Omental fat pad (tissue), 4 donors: ENCODE measurements around the gene ZNF22. TPM values are rescaled to one million over a fixed set of nuclear protein-coding genes. Genes with fewer than 3 reads are reported as not detected.
A peak's percentile ranks its signal among the peaks of the same experiment; 100 is the strongest.

Experiments used
- ATAC-seq: fragments of 150-250 bp; one replicate; pipeline ENCODE4 v1.9.1; 2016; ENCODE audit warnings: mild to moderate bottlenecking, moderate library complexity; ENCODE audit not compliant: low FRiP score
- DNase-seq: peaks from one replicate; pipeline ENCODE4 v3.0.0-alpha.2; 2019; ENCODE audit warnings: low spot score
- total RNA-seq, 4 donors: library from RNA; depleted of rRNA; stranded (reverse); fragments of >200 nt; gene quantifications; one replicate each; pipeline ENCODE4 v1.1.0, GENCODE V29; 2016
- TF ChIP-seq, protein P1 (sequence below), 3 donors: fragments of 450-650 bp; IDR thresholded peaks; one replicate each; pipeline ENCODE4 v1.5.1; 2016 to 2017; ENCODE audit warnings: antibody characterized with exemption in 3 of 3, mild to moderate bottlenecking in 3 of 3, moderate library complexity in 2 of 3

ZNF22 gene
- total RNA-seq, 4 donors from 2014 or later, result 25.9 to 51.7 (median 37.7) TPM

GRCh38 chr10:44974082-44974627 lies 26.6 kb upstream of the ZNF22 start:
- TF ChIP-seq, protein P1, sequence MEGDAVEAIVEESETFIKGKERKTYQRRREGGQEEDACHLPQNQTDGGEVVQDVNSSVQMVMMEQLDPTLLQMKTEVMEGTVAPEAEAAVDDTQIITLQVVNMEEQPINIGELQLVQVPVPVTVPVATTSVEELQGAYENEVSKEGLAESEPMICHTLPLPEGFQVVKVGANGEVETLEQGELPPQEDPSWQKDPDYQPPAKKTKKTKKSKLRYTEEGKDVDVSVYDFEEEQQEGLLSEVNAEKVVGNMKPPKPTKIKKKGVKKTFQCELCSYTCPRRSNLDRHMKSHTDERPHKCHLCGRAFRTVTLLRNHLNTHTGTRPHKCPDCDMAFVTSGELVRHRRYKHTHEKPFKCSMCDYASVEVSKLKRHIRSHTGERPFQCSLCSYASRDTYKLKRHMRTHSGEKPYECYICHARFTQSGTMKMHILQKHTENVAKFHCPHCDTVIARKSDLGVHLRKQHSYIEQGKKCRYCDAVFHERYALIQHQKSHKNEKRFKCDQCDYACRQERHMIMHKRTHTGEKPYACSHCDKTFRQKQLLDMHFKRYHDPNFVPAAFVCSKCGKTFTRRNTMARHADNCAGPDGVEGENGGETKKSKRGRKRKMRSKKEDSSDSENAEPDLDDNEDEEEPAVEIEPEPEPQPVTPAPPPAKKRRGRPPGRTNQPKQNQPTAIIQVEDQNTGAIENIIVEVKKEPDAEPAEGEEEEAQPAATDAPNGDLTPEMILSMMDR (IDR thresholded peaks at IDR 0.05), result no peak
- DNase-seq (no peak), ATAC-seq (no peak)

DNA sequence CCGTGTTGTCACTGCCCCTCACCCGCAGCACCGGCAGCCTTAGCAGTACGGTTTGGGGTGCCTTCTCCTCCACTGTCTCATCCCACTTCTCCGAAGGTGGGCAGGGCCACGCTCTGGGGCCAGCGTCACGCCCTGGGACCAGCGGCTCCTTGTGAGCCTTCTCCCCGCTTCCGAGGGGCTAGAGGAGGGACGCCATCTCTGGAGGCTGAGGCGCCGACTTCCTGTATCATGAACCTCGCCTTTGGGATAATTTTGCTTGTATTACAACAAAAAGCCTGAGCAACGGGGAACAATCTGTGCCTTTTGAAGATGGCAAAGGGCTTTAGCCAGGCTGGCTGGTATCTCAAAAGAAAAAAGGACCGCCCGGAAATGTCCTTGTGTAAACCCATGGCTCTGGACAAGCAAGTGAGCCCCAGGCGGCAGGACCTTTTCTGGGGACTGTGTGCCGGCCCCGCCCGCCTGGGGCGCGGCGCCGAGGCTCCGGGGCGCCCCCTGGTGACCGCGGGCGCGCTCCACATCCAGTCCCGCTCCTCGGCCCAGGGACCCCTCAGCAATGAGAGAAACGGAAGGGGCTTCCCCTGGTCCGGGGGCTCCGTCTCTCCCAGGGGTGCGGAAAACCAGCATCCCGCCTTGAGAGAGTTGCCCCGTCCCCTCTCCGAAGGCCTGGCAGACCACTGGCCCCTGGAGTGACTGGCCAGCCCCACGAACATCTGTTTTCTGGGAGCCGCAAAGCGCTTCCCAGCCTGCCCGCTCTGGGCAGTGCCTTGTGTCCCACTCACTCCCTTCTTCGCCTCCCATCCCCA lies 25.9 kb upstream of the ZNF22 start:
- ATAC-seq (peak; percentile 64), DNase-seq (no peak)

GRCh38 chr10:44975431-44976331 lies 25.0 kb upstream of the ZNF22 start:
- DNase-seq (no peak), ATAC-seq (no peak)
- TF ChIP-seq, protein P1 (IDR thresholded peaks at IDR 0.05), result no peak

More for the DNA sequence above, 25.9 kb upstream of the ZNF22 start:
- TF ChIP-seq, protein P1 (IDR thresholded peaks at IDR 0.05), result peak in 1 of 3 donors; percentile 89

GRCh38 chr10:44976352-44977198 lies 24.1 kb upstream of the ZNF22 start:
- ATAC-seq (no peak), DNase-seq (no peak)
- TF ChIP-seq, protein P1 (IDR thresholded peaks at IDR 0.05), result no peak

GRCh38 chr10:44977287-44978212 lies 23.2 kb upstream of the ZNF22 start:
- ATAC-seq (no peak), DNase-seq (no peak)
- TF ChIP-seq, protein P1 (IDR thresholded peaks at IDR 0.05), result no peak
